Skin of body (tissue), 2 donors: ENCODE data around the gene BLOC1S3. TPM values are rescaled to one million over a fixed set of nuclear protein-coding genes. Genes with fewer than 3 reads are reported as not detected.

Experiments
- DNase-seq: peaks from one replicate; lab custom pipeline; 2025; lab: John Stamatoyannopoulos, UW
- total RNA-seq: library from RNA; depleted of rRNA; stranded (reverse); fragments of >200 nt; gene quantifications from one replicate; pipeline ENCODE4 v1.2.3, GENCODE V29; 2014

The BLOC1S3 gene
- total RNA-seq, 1 donor from 2014 or later = 3.1 TPM

DNA sequence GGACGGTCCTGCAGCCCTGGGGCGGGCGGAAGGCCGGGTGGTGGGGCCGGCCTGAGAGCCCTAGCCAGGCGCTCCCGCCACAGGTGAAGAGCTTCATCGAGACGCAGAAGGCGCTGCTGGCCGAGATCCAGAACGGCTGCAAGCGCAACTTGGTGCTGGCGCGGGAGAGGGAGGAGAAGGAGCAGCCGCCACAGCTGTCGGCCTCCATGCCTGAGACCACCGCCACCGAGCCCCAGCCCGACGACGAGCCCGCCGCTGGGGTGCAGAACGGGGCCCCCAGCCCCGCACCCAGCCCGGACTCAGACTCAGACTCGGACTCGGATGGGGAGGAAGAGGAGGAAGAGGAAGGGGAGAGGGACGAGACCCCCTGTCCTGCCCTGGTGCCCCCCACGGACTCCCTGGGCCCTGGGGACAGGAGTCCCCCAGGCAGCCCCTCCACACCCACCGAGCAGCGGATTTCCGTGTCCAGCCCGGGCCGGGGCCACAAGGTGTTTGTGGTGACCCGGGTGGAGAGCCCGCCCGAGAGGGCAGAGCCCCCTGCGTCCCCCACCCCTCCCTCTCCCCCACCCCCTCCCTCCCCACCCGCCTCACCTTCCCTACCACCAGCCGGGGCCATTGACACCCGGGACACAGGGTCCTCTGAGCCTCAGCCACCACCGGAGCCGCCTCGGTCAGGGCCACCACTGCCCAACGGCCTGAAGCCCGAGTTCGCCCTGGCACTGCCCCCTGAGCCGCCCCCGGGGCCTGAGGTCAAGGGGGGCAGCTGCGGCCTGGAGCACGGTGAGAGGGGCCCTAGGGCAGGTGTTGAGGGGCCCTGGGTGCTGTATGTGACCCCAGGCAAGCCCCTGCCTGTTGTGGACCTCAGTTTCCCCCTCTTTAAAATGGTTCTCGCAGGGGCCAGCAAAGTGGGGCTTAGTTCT lies 33.1 kb upstream of the BLOC1S3 start:
- no peak for DNase-seq

DNA sequence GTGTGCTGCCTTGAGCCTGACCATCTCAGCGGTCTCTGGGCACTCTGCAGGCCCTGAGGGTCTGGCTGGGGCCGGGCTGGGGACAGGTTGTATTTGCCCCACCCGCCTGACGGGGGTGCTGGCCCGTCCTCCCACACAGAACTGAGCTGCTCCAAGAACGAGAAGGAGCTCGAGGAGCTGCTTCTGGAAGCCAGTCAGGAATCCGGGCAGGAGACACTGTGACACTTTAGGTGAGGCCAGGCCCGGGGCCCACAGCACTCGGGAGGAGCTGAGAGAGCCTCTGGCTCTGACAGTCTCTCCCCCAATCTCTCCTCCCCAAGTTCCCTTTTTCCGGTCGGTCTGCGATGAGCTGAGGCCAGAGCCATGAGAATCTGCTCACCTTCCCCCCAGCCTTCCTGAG lies 32.3 kb upstream of the BLOC1S3 start:
- no peak for DNase-seq

DNA sequence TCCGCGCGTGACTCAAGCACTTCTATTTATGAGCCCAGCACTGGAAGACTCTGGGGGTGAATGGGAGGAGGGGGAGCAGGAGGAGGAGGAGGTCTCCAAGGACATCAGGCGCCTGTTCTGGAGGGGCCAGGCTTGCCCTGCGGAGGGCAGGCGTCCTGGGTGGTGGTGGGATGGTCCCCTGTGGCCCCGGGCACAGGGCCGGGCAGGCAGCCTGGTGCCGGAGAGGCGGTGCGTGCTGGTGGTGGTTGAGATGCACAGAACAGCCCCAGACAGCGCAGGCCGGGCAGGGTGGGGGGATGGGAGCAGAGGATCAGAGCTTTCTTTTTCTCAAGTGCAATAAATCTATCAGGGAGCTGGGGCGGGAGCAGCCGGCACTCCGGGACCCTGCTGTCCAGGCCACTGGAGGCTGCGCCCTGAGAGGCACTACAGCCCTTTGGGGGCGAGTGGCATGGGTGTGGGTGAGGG lies 31.8 kb upstream of the BLOC1S3 start:
- no peak for DNase-seq

DNA sequence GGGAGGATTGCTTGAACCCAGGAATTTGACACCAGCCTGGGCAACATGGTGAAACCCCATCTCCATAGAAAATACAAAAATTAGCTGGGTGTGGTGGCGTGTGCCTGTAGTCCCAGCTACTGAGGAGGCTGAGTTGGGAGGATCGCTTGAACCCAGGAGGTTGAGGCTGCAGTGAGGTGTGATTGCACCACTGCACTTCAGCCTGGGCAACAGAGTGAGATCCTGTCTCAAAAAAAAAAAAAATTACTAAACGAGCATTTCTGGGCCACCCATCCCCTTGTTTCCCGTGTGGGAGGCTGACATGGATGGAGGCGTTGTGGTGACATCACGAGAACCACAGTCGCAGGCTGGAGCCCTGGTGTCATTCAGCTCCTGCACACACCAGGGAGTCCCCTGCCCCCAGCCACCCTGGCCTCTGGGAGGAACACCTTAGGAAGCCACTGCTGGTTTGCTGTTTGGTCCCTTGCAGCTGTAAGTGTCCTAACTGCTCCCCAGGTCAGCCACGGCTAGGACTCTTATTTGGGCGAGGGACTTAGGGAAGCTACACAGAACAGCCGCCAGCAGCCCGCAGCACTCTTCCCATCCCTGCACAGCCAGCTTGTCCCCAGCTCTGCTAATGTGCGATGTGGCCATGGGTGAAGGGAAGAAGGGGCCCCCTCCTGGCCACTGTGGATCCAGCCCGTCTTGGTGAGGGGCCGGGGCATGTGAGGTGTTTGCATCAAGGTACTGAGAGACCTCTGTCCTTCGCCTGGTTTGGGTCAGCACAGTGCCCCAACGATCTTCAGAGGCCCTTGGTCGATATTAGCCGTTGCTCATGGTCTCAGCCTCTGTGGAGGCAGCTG lies 30.5 kb upstream of the BLOC1S3 start:
- no peak for DNase-seq

DNA sequence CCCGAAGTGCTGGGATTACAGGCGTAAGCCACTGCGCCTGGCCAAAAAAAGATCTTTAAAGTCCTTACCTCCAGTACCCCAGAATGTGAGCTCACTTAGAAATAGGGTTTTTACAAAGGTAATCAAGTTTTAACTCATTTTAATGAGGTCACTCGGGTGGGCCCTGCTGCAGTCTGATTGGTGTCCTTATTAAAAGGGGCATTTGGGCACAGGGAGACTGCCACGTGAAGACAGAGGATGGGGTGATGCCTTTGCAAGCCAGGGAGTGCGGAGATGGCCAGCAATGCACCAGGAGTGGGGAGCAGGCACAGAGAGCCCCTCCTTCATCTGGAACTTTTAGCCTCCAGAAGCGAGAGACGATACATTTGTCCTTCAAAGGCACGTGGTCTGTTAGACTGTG lies 29.5 kb upstream of the BLOC1S3 start:
- no peak for DNase-seq

DNA sequence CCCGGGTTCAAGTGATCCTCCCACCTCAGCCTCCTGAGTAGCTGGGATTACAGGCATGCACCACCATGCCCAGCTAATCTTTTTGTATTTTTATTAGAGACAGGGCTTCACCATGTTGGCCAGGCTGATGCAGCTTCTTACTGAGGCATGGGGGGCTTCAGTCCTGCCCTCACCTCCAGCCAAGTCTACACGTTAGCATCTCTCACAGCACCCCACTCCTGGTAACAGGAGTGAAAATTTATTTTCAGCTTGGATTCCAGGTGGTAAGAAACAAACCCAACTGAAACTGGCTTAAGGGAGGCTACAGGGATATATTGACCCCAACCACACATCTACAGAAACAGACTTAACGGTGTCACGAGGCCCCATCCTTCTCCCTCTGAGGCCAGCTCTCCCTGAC lies 28.4 kb upstream of the BLOC1S3 start:
- no peak for DNase-seq

DNA sequence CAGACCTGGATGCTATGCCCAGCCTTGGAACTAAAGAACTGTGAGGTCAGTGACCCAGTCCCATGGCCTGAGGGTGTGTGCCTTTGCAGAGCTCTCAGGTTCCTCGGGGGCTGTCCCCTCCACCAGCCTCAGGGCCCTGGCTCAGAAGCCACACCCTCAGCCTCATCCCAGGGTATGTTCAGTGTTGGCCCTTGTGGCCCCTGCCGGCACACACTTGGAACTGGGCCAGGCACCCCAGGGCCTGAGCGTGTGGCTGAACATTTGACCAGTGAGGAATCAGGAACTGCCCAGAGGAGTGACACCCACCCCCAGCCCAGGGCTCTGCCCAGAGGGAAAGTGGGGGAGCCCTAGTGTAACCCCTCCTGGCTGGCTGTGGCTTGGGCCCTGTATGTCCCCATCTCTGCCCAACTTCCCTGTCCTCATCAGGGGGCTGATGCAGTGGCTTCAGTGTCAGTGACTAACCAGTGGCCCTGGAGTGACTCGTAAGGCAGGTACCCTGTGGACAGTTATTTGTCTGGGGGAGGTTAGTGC lies 27.8 kb upstream of the BLOC1S3 start:
- DNase-seq = no peak

DNA sequence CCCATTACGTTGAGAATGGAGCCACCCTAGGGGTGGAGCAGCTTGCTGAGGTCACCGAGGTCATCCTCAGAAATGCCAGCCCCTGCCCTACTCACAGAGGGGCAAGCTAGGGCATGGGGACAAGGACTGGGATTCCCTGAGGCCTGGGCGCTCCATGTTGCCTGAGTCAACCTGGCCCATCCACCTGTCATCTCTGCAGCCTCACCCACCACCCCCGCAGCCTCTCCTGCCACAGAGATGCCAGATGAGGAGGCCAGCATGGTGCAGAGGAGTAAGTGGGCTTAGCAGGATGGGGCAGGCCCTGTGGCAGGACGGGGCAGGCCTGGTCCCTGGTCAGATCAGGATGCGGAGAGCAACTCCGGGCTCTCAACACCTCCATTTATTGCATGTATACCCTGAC lies 27.3 kb upstream of the BLOC1S3 start:
- no peak for DNase-seq

DNA sequence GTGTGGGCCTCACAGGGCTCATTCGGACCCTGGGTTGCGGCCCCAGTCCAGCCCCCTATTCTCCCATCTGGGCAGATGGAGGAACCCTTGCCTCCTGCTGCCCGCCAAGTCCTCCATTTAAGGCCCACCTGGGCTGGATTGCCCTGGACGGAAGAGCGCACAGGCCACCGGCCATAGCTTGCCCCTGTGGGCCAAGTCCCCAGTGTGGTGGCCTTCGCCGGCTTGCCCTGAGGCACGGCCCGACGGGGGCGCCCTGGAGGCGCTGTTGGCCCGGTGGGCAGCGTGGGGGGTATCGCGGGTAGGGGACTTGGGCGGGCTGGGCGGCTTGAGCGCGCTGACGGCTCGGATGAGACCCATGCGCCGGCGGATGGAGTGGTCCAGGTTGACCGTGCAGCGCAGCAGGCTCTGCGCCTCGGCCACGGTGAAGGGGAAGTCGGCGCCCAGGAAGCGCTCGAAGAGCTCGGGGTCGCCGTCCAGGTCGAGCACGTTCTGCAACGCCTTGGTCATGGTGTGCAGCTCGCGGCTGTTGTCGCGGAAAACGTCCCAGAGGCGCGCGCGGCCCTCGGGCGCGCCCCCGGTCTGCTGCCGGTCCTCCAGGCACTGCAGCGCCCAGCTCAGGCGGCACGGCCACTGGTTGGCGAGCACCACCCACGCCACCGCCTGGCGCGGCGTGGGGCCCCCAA lies 26.6 kb upstream of the BLOC1S3 start:
- no peak for DNase-seq

DNA sequence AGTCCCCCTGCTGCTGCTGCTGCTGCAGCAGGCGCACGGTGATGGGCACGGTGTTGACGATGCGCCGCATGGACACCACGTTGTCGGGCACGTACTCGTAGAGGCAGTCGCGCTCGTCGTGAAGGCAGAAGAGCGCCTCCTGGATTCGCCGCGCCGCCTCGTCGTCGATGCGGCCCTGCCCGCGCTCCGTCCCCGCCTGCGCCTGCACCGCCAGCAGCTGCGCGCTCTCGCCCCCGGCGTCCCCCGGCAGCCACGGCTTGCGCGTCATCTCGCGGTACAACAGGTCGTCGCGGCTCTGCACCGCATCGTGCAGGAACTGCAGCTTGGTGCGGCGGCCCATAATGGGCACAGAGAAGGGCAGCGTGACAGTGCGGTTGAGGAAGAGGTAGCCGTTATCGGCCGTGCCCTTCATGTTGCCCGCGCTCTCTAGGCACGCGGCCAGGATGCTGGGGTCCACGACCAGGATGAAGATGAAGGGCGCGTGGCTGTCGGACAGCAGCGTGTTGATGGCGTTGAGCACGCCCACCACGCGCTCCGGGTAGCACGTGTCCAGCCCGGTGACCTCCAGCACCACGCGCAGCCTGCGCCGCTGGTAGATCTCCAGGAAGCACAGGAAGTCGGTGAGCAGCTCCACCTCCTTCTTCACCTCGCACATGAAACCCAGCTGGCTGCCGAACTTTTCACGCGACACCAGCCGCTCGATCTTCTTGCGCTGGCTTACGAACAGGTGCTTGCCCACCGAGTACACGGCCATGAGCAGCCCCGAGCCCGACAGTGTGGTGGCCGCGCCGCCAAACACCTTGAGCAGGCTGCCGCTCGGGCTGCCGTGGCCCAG lies 25.9 kb upstream of the BLOC1S3 start:
- DNase-seq = no peak

DNA sequence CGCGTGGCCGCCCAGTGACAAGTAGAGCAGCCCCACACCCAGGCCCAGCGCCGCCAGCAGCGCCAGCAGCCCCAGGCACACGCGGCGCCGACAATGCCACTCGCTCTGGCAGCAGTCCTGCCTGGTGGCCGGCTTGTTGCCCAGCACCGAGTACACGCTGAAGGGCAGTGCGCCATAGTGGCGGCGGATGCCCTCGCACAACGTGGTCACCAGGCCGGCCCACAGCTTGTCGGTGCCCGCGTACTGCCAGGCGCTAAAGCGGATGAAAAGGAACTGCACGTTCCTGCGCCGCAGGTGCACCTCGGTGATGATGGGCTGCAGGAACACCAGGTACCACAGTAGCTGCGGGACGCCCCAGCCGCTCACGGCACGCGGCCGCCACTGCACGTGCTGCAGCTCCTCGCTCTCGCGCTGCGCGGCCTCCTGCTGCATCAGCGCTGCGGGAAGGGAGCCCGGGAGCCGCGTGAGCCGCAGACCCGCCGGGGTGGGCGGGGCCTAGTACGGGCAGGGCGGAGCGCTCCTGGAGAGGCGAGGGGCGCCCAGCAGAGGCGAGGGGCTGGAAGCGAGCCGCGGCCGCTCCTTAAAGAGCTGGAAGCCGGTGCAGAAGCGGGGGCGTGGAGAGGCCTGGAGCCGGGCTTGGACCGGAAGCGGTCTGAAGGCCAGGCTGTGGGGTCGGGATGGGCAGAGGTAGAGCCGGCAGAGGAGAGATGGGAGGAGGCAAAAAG lies 25.1 kb upstream of the BLOC1S3 start:
- DNase-seq = no peak

DNA sequence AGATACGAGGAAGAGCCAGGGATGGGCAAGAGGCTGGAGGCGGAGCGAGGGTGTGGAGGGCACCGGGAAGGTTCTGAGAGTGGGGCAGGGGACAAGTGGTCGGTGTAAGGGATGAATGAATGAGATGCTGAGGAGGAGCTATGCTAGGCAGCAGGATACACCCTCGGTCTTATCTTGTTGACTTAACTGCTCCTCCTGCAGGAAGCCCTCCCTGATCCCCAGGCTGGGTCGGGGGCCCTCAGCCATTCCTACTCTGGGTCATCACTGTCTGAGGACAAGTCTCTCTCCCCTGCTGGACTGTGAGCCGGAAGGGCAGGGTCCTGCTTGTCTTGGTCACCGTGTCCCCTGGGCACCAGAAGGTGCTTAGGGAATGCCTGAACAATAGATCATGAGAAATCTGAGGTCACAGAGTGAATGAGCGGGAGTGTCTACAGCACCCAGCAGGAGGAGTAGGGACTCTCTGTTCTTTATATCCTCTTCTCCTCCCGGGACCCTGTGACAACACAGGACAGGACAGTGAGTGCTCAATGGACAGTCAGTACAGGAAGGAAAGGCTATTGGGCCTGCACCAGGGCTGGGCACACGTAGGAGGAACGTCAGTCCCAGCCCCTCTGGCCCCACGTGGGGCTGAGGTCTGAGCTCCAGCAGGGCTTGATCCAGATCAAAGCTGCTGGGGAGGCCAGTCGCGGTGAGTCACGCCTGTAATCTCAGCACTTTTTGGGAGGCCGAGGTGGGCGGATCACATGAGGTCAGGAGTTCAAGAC lies 24.3 kb upstream of the BLOC1S3 start:
- DNase-seq = no peak

DNA sequence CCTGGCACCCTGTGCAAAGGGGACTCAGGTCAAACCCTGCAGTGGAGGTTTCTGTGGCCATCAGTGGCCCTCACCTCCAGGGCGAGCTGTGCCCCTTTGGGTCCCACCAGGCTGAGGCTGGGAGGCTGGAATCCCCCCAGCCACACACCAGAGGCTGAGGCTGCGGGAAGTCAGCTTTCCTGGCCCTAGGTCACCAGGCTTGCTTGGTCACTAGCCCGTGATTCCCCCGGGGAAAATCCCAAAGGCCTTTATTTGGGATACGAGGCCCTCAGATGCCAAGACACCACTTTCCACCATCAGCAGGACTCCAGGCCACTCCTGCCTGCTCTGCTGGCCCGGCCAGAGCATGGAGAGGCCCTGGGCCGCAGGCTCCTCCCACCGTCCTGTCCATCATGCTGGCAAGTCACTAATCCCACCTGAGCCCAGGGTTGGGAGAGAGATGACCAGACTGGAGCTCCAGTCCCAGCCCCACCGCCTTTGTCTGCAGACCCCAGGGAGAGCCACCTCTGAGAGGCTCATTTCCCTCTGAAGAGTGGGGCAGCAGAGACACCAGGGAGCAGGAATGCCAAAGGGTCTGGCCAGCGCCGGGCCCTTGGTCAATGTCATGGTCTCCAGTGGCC lies 22.5 kb upstream of the BLOC1S3 start:
- DNase-seq = no peak

DNA sequence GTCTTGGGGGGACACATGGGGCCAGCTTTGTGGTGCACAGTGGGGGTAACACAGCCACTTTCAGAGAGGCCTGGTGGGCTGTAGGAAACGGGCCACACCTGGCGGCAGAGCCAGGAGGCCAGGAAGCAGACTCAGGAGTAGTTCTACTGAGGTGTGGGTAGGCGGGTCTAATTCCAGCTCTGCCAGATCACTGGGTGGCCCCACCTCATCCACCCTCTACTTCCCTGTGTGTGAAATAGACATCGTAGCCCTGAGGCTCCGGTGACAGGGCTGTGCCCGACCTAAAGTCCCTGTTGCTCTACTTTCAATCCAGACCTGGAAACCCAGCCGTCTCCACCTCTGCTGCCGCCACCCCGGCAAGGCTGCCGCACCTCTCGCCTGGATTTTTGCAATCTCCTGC lies 21.8 kb upstream of the BLOC1S3 start:
- DNase-seq = no peak

DNA sequence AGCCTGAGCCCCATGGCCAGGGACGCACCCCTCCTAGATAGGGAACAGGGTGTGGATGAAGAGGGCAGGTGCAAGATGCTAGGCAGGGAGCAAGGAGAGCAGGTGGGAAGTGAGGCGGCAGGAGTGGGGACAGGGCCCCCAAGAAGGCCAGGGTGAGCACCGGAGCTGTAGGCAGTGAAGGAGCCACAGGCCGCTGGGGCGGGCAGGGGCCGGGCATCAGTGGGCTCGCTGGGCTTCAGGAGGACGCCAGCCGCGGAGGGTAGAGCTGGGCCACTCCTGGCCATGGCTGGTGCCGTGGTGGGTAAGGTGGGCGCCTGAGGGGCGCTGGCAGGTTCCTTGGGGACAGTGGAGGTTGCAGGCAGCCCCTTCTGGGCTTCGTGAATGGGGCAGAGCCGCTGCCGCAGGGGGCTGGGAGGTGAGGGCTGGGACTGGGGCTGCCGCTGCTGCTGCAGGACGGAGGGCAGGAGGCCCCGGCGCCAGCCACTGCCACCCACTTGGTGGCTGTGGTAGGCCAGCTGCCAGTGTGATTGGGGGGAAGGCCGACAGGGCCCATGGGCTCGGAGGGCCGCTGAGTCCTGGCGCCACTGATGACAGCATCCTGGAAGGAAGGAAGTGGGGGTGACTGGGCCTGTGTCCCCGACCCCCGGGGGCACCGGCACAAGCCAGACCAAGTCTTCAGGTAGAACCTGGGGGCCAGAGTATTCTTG lies 19.9 kb upstream of the BLOC1S3 start:
- no peak for DNase-seq

DNA sequence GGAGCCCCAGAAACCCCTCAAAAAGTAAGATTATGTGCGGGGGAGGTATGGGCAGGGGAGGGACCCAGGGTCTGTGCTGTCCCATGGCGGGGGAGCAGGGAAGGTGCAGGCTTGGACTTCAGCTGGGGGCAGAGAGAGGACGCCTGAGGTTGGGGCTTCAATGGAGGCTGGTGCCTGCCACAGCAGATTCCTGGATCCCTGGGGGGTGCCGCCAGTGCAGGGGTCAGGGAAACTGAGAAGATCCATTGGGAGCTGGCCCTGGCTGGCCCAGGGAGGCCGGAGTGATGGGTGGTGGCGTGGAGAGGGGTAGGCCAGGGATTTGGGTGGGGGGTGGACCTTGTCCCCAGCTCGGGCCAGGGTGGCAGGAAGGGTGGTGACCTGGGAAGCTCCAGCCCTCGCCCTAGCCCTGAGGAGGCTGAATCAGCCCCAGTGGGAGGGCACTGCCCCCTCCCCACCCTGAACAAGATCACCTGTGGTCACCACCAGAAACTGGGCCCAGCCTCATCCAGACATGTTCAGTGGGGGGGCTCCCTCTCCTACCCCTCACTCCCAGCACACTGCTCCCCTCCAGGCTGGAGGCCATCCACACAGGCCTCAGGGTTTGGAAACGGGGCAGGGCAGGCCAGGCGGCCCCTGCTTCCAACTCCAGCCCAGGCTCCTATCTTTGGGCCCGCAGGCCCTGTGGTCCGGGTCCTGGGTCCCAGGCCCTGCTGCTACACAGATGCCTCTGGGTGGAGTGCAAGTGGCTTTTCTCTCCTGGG lies 19.2 kb upstream of the BLOC1S3 start:
- DNase-seq = no peak

DNA sequence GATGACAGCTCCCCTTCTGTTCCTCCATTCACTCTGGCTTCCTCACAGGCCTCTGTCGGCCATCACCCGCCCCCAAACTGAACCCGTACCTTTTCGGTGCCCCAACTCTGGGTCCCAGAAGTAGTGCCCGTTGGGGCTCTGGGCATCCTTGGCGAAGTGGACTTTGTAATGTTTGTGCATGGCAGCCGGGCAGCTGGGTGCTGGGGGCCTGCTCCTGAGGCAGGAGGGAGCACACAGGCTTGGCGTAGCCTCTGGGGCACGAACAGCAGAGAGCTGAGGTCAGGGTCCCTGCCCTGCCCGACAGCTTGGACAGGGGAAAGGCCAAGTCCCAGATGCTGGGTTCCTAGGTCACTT lies 18.6 kb upstream of the BLOC1S3 start:
- DNase-seq = no peak
